ENCODE measurements around the gene RELT.

The RELT gene

GRCh38 chr11:73345481-73346160, 30.6 kb upstream of the RELT start:
- H3K9me2 ChIP-seq (replicated peaks; ENCODE audit: control insufficient read depth, low read length) = no peaks in the 10 kb centered on the region
- peaks cover 6% of the 10 kb centered on the region; the same call in 1 of the 2 replicates for H3K27me3 ChIP-seq (ENCODE audit: control insufficient read depth, low read length)
- no peaks in the 10 kb centered on the region for H3K79me2 ChIP-seq (ENCODE audit: control insufficient read depth, low read length)
- TF ChIP-seq EZH2phosphoT487 (IDR thresholded peaks at IDR 0.05; ENCODE audit: borderline replicate concordance, low read length) = no peak
- no peak for TF ChIP-seq CTCF (IDR thresholded peaks at IDR 0.05; ENCODE audit: low read depth, low read length, poor library complexity, severe bottlenecking)
- H4K20me1 ChIP-seq (ENCODE audit: control insufficient read depth, insufficient read depth, low read depth, low read length) = no peaks in the 10 kb centered on the region
- H3K9me3 ChIP-seq (ENCODE audit: control insufficient read depth, insufficient read depth, low read length) = no peaks in the 10 kb centered on the region
- H3K4me1 ChIP-seq (ENCODE audit: control insufficient read depth, low read length) = no peaks in the 10 kb centered on the region
- no peak overlapping the region for H3K4me3 ChIP-seq (ENCODE audit: low read length)
- no peaks in the 10 kb centered on the region for H3K36me3 ChIP-seq (ENCODE audit: control insufficient read depth, low read length)
- H3K27ac ChIP-seq (ENCODE audit: low read depth, low read length) = no peak overlapping the region
- H3K4me2 ChIP-seq (ENCODE audit: low read length) = no peak overlapping the region
- H3F3A ChIP-seq (ENCODE audit: control insufficient read depth, insufficient read depth) = no peaks in the 10 kb centered on the region

GRCh38 chr11:73346186-73346935, 29.8 kb upstream of the RELT start:
- Histone ChIP-seq H3K9me2 (replicated peaks; ENCODE audit: control insufficient read depth, low read length) (no peaks in the 10 kb centered on the region), H3K27me3 (ENCODE audit: control insufficient read depth, low read length) (peaks cover 6% of the 10 kb centered on the region; the same call in 1 of the 2 replicates), H3K36me3 (ENCODE audit: control insufficient read depth, low read length) (no peaks in the 10 kb centered on the region), H3K4me3 (ENCODE audit: low read length) (no peak overlapping the region), H3K4me1 (ENCODE audit: control insufficient read depth, low read length) (peaks cover 2% of the 10 kb centered on the region), H3K79me2 (ENCODE audit: control insufficient read depth, low read length) (no peaks in the 10 kb centered on the region), H3K9me3 (ENCODE audit: control insufficient read depth, insufficient read depth, low read length) (no peaks in the 10 kb centered on the region), H3K4me2 (ENCODE audit: low read length) (no peak overlapping the region), H3F3A (ENCODE audit: control insufficient read depth, insufficient read depth) (no peaks in the 10 kb centered on the region), H3K27ac (ENCODE audit: low read depth, low read length) (no peak overlapping the region), H4K20me1 (ENCODE audit: control insufficient read depth, insufficient read depth, low read depth, low read length) (no peaks in the 10 kb centered on the region)
- TF ChIP-seq CTCF (IDR thresholded peaks at IDR 0.05; ENCODE audit: low read depth, low read length, poor library complexity, severe bottlenecking) (no peak), EZH2phosphoT487 (IDR thresholded peaks at IDR 0.05; ENCODE audit: borderline replicate concordance, low read length) (no peak)

DNA sequence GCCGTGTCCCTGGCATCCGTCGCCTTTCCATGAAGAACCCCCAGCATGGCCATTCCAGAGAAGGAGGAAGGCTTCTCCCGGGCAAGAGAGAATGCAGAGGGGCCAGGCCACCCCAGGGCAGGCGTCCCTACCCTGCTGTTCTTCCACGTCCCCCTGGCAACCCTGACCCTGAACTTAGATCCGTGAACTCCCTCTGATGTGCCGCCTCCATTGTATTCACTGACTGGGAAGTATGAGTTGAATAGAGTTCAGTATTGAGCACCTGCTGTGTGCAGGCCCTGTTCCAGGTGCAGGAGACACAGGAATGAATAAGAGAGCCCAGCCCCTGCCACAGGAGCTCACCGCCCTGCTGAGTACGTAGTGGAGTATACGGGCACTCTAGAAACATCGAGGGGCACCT, 29.1 kb upstream of the RELT start:
- Histone ChIP-seq H3K4me1 (ENCODE audit: control insufficient read depth, low read length) (peaks cover 4% of the 10 kb centered on the region), H3K9me2 (replicated peaks; ENCODE audit: control insufficient read depth, low read length) (no peaks in the 10 kb centered on the region), H3K4me3 (ENCODE audit: low read length) (no peak overlapping the region), H3K9me3 (ENCODE audit: control insufficient read depth, insufficient read depth, low read length) (no peaks in the 10 kb centered on the region), H3K4me2 (ENCODE audit: low read length) (no peak overlapping the region), H3K27me3 (ENCODE audit: control insufficient read depth, low read length) (peaks cover 6% of the 10 kb centered on the region; the same call in 1 of the 2 replicates), H3K27ac (ENCODE audit: low read depth, low read length) (no peak overlapping the region), H3K36me3 (ENCODE audit: control insufficient read depth, low read length) (no peaks in the 10 kb centered on the region), H3F3A (ENCODE audit: control insufficient read depth, insufficient read depth) (no peaks in the 10 kb centered on the region), H3K79me2 (ENCODE audit: control insufficient read depth, low read length) (no peaks in the 10 kb centered on the region), H4K20me1 (ENCODE audit: control insufficient read depth, insufficient read depth, low read depth, low read length) (no peaks in the 10 kb centered on the region)
- TF ChIP-seq EZH2phosphoT487 (IDR thresholded peaks at IDR 0.05; ENCODE audit: borderline replicate concordance, low read length) = no peak
- no peak for TF ChIP-seq CTCF (IDR thresholded peaks at IDR 0.05; ENCODE audit: low read depth, low read length, poor library complexity, severe bottlenecking)

Measured in DOHH2 (cell line).